Thoracic aorta (tissue), 2 donors: ENCODE measurements around the gene CACNA2D3. TPM values are rescaled to one million over a fixed set of nuclear protein-coding genes. Genes with fewer than 3 reads are reported as not detected.

Experiments
- ATAC-seq: fragments of 150-250 bp; one replicate; pipeline ENCODE4 v1.8.0; 2017; ENCODE audit warnings: low read depth; ENCODE audit not compliant: insufficient number of reproducible peaks, low FRiP score
- DNase-seq: peaks from one replicate; pipeline ENCODE4 v3.0.0-alpha.2; 2020; ENCODE audit warnings: low spot score
- H3K27ac ChIP-seq, 2 donors: fragments of 200-600 bp; sonication (generic); 1 replicate in 1 of 2; 2 replicates in 1 of 2; pipeline ENCODE4 v1.5.1; 2016; ENCODE audit warnings: mild to moderate bottlenecking in 2 of 2, moderate library complexity in 2 of 2
- H3K27me3 ChIP-seq: fragments of 200-600 bp; sonication (generic); replicated peaks from 2 replicates; pipeline ENCODE4 v1.6.0; 2016; ENCODE audit warnings: mild to moderate bottlenecking; ENCODE audit not compliant: insufficient read depth
- H3K36me3 ChIP-seq: fragments of 200-600 bp; sonication (generic); one replicate; pipeline ENCODE4 v1.5.1; 2016
- H3K4me1 ChIP-seq, 2 donors: fragments of 200-600 bp; sonication (generic); 1 replicate in 1 of 2; 2 replicates in 1 of 2; pipeline versions ENCODE4 v1.5.1 to v1.6.0; 2016; ENCODE audit warnings: low read depth in 2 of 2, mild to moderate bottlenecking in 1 of 2; ENCODE audit not compliant: control insufficient read depth in 1 of 2
- H3K4me3 ChIP-seq: fragments of 200-600 bp; sonication (generic); 2 replicates; pipeline ENCODE4 v1.5.1; 2016; ENCODE audit warnings: mild to moderate bottlenecking
- H3K9me3 ChIP-seq: fragments of 200-600 bp; sonication (generic); 2 replicates; pipeline ENCODE4 v1.5.1; 2016
- CTCF ChIP-seq: fragments of 200-600 bp; sonication (generic); IDR thresholded peaks from one replicate; pipeline ENCODE4 v1.5.1; 2019; ENCODE audit warnings: antibody characterized with exemption
- total RNA-seq, 2 donors: library from RNA; depleted of rRNA; stranded (reverse); fragments of >200 nt; gene quantifications; one replicate each; pipeline versions ENCODE4 v1.1.0 to v1.2.3, GENCODE V29; 2016

The CACNA2D3 gene
- total RNA-seq, 2 donors from 2014 or later = 3.2 to 4.0 TPM

GRCh38 chr3:54888873-54889272 lies 766.5 kb downstream of the CACNA2D3 start:
- peaks cover 0 to 15% of the 10 kb centered on the region in 2 donors for H3K4me1 ChIP-seq
- no peak overlapping the region for H3K4me3 ChIP-seq
- DNase-seq (no peak), ATAC-seq (no peak)
- no peaks in the 10 kb centered on the region for H3K36me3 ChIP-seq
- no peaks in the 10 kb centered on the region for H3K27me3 ChIP-seq
- H3K27ac ChIP-seq = no peak overlapping the region
- no peaks in the 10 kb centered on the region for H3K9me3 ChIP-seq
- no peak for TF ChIP-seq CTCF

GRCh38 chr3:54889731-54890130 lies 767.4 kb downstream of the CACNA2D3 start:
- H3K36me3 ChIP-seq = no peaks in the 10 kb centered on the region
- H3K4me1 ChIP-seq = peaks cover 0 to 15% of the 10 kb centered on the region in 2 donors
- no peak for DNase-seq
- TF ChIP-seq CTCF = no peak
- H3K27me3 ChIP-seq = no peaks in the 10 kb centered on the region
- ATAC-seq = no peak
- H3K4me3 ChIP-seq = no peak overlapping the region
- no peak overlapping the region for H3K27ac ChIP-seq
- no peaks in the 10 kb centered on the region for H3K9me3 ChIP-seq

GRCh38 chr3:54891540-54891897 lies 769.2 kb downstream of the CACNA2D3 start:
- Histone ChIP-seq H3K9me3 (no peaks in the 10 kb centered on the region), H3K27ac (no peak overlapping the region), H3K4me3 (no peak overlapping the region), H3K27me3 (no peaks in the 10 kb centered on the region), H3K36me3 (no peaks in the 10 kb centered on the region), H3K4me1 (peaks cover 0 to 15% of the 10 kb centered on the region in 2 donors)
- ATAC-seq = peak; percentile 68
- DNase-seq = peak; percentile 19
- no peak for TF ChIP-seq CTCF

GRCh38 chr3:54892168-54892567 lies 769.8 kb downstream of the CACNA2D3 start:
- Histone ChIP-seq H3K27me3 (no peaks in the 10 kb centered on the region), H3K36me3 (no peaks in the 10 kb centered on the region), H3K9me3 (no peaks in the 10 kb centered on the region), H3K4me3 (no peak overlapping the region), H3K4me1 (peaks cover 0 to 15% of the 10 kb centered on the region in 2 donors), H3K27ac (no peak overlapping the region)
- ATAC-seq = no peak
- no peak for DNase-seq
- TF ChIP-seq CTCF = no peak

- Histone ChIP-seq H3K27me3 (no peaks in the 10 kb centered on the region), H3K9me3 (no peaks in the 10 kb centered on the region), H3K27ac (no peak overlapping the region), H3K4me1 (peaks cover 0 to 14% of the 10 kb centered on the region in 2 donors), H3K36me3 (peaks cover 3% of the 10 kb centered on the region), H3K4me3 (no peak overlapping the region)
- ATAC-seq = no peak
- DNase-seq = no peak
- TF ChIP-seq CTCF = no peak
These were observed 773.3 kb downstream of the CACNA2D3 start for GRCh38 chr3:54895613-54896012.
